ENCODE measurements around the gene ZNF853.

Gene ZNF853

GRCh38 chr7:6637544-6638229 is 22.3 kb downstream of the ZNF853 start:
- peak; percentile 98 for DNase-seq

- no peak for DNase-seq
These were observed 23.6 kb downstream of the ZNF853 start for GRCh38 chr7:6639032-6639431.

- no peak for DNase-seq
These were observed 24.2 kb downstream of the ZNF853 start for GRCh38 chr7:6639627-6640026.

GRCh38 chr7:6640246-6640721 is 24.9 kb downstream of the ZNF853 start:
- DNase-seq = no peak

GRCh38 chr7:6641305-6642035 is 26.1 kb downstream of the ZNF853 start:
- no peak for DNase-seq

DNA sequence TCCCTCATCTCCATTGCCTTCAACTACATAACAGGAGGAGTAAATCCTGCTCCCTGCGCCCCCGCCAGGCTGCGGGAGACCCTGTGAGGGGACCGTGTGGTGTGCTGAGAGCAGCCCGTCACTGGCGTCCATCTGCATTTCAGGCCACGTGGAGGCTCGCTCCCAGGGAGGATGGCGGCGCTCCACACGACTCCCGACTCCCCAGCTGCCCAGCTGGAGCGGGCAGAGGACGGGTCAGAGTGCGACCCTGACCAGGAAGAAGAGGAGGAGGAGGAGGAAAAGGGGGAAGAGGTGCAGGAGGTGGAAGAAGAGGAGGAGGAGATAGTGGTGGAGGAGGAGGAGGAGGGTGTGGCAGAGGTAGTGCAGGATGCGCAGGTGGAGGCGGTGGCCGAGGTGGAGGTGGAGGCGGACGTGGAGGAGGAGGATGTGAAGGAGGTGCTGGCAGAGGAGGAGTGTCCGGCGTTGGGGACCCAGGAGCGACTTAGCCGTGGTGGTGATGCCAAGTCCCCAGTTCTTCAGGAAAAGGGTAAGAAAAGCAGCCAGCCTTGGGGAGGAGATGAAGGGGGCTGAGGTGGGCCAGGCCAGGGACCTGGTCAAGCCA is 26.9 kb downstream of the ZNF853 start:
- DNase-seq = no peak

- no peak for DNase-seq
These were observed 27.6 kb downstream of the ZNF853 start for GRCh38 chr7:6642861-6643640.

GRCh38 chr7:6643915-6644625 is 28.7 kb downstream of the ZNF853 start:
- DNase-seq = no peak

GRCh38 chr7:6644728-6645127 is 29.3 kb downstream of the ZNF853 start:
- DNase-seq = no peak

DNA sequence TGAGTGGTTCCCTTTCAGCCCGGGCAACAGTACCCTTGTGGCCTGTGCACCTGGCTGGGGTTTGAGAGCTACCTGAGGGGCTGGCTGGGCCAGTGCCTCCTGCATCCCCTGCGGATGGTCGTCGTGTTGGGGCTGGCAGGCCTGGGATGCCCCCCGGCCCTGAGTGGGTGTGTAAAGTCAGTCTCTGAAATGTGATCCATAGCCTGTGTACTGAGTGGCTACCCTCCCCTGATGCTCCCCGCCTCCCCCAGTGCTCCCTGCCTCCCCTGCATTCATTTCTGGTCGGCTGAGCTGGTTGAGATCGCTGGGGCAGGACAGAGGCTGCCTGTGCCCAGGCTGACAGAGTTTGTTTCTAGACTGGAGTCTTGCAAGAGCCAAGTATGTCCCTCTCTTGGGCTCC is 31.1 kb downstream of the ZNF853 start:
- no peak for DNase-seq

GRCh38 chr7:6647080-6647479 is 31.7 kb downstream of the ZNF853 start:
- no peak for DNase-seq

DNA sequence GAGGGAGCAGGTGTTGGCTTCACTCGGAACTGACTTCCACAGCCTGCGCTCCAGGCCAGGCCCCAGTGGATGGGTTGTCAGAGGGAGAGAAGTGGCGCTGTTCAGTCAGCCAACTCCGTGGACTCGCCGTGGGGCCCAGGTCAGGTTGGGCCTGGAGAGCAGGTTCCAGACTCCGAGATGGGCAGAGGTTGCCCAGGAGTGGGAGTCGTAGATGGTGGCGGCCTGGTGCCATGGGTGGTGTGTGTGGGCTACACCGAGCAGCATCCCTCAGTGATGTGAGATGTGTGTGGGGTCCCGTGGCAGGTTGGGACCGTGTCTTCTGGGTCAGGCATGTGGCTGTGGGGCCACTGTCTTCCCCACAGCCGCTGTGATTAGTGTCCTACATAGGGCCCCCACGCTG is 32.1 kb downstream of the ZNF853 start:
- no peak for DNase-seq

GRCh38 chr7:6648066-6648814 is 32.8 kb downstream of the ZNF853 start:
- no peak for DNase-seq

DNA sequence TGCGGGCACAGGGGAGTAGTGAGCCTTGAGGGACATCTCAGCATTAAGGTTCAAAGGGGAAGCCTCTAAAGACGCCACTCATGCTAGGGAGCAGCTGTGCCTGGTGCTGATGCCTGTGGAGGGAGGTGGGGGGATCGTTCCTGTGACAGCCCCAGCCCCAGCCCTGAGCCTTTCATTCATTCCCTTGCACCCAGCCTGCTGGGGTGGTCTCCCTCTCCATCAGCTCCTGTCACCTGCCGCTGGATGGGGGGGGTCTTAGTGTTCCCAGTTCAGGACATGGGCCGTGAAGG is 33.4 kb downstream of the ZNF853 start:
- DNase-seq = no peak

GRCh38 chr7:6649241-6649961 is 34.0 kb downstream of the ZNF853 start:
- no peak for DNase-seq

DNA sequence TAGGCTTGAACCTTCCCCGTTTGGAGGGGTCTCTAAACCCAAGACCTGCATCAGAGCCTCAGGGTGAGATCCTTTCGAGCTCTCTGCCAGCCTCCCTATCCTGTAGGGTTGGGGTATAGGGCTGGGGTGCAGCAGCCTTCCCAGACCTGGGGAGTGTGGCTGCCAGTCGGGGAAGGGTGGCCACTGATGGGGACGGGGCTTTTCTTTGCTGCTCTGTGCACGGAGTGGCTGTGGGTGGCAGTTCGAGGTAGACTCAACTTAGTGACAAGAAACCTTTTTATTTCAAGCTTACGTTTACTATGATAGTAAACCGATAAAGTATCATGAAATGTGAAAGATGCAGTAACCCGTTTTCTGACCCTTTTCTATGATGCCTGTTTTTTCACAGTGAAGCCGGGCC is 34.7 kb downstream of the ZNF853 start:
- no peak for DNase-seq

- peak; percentile 29 for DNase-seq
These were observed 35.2 kb downstream of the ZNF853 start for GRCh38 chr7:6650521-6651011.

GRCh38 chr7:6651851-6652445 is 36.5 kb downstream of the ZNF853 start:
- DNase-seq = peak; percentile 32

DNA sequence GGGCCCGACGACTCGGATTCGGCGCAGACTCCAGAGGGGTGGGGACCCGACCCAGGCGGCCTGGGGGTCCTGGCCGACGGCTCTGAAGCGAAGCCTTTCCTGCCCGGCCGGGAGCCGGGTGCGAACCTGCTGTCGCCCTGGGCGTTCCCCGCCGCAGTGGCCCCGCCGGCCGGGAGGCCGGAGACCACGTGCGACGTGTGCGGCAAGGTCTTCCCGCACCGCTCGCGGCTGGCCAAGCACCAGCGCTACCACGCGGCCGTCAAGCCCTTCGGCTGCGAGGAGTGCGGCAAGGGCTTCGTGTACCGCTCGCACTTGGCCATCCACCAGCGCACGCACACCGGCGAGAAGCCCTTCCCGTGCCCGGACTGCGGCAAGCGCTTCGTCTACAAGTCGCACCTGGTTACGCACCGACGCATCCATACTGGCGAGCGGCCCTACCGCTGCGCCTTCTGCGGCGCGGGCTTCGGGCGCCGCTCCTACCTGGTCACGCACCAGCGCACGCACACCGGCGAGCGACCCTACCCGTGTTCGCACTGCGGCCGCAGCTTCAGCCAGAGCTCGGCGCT is 37.1 kb downstream of the ZNF853 start:
- peak; percentile 37 for DNase-seq

Measured in 8988T (cell line).